Naive thymus-derived CD4-positive, alpha-beta T cell (primary cell): ENCODE results near the gene CEPT1. TPM values are rescaled to one million over a fixed set of nuclear protein-coding genes. Genes with fewer than 3 reads are reported as not detected.

Experiments used
- ATAC-seq: fragments of 150-1000 bp; cut with Tn5 transposase; 2 replicates; pipeline ENCODE4 v1.10.0; 2021; ENCODE audit warnings: mild to moderate bottlenecking, moderate library complexity
- CTCF ChIA-PET: fragments of 350-600 bp; sonication (Branson Sonifier 250); formaldehyde crosslinking; loops from one replicate; lab custom pipeline; 2021; ENCODE audit warnings: antibody characterized with exemption; lab: Charles Lee
- POLR2A ChIA-PET: fragments of 350-600 bp; sonication (Branson Sonifier 250); formaldehyde crosslinking; loops from one replicate; lab custom pipeline; 2021; ENCODE audit warnings: antibody characterized with exemption, inconsistent platforms; lab: Charles Lee
- DNase-seq, 9 donors: peaks; one replicate each; pipeline versions ENCODE4 v3.0.0 to v3.0.0-alpha.2; 2020 to 2022; ENCODE audit warnings: mixed read lengths in 1 of 9
- H3K27ac ChIP-seq: one replicate; pipeline ENCODE4 v1.7.0; 2013; ENCODE audit warnings: mild to moderate bottlenecking, low read depth, low read length, moderate library complexity
- H3K27me3 ChIP-seq, 2 donors: one replicate each; pipeline ENCODE4 v1.7.0; 2013; ENCODE audit warnings: low read length in 2 of 2, mild to moderate bottlenecking in 2 of 2, moderate library complexity in 2 of 2; ENCODE audit not compliant: control insufficient read depth in 2 of 2, insufficient read depth in 2 of 2
- H3K36me3 ChIP-seq, 3 experiments: 1 replicate in 2 of 3; 2 replicates in 1 of 3; pipeline ENCODE4 v1.7.0; 2013; ENCODE audit warnings: low read length in 3 of 3, mild to moderate bottlenecking in 3 of 3, moderate library complexity in 1 of 3; ENCODE audit not compliant: insufficient read depth in 3 of 3, control insufficient read depth in 2 of 3
- H3K4me1 ChIP-seq, 2 donors: one replicate each; pipeline ENCODE4 v1.7.0; 2013; ENCODE audit warnings: low read length in 2 of 2, mild to moderate bottlenecking in 2 of 2, moderate library complexity in 1 of 2; ENCODE audit not compliant: control insufficient read depth in 2 of 2, insufficient read depth in 2 of 2
- H3K4me3 ChIP-seq: 2 replicates; pipeline ENCODE4 v1.7.0; 2013; ENCODE audit warnings: mild to moderate bottlenecking, low read length
- H3K9me3 ChIP-seq, 3 experiments: 1 replicate in 2 of 3; 2 replicates in 1 of 3; pipeline ENCODE4 v1.7.0; 2013; ENCODE audit warnings: low read length in 3 of 3; ENCODE audit not compliant: control insufficient read depth in 2 of 3
- H3K27ac Mint-ChIP-seq, 9 donors: one replicate each; pipeline ENCODE4 v1.8.0; 2020 to 2022; ENCODE audit warnings: mixed read lengths in 9 of 9, mild to moderate bottlenecking in 8 of 9, moderate library complexity in 5 of 9, inconsistent platforms in 2 of 9
- H3K27me3 Mint-ChIP-seq, 5 donors: one replicate each; pipeline ENCODE4 v1.8.0; 2021 to 2022; ENCODE audit warnings: mixed read lengths in 5 of 5, mild to moderate bottlenecking in 1 of 5
- H3K36me3 Mint-ChIP-seq, 5 donors: one replicate each; pipeline ENCODE4 v1.8.0; 2020 to 2022; ENCODE audit warnings: mixed read lengths in 5 of 5, mild to moderate bottlenecking in 3 of 5, inconsistent platforms in 1 of 5
- H3K4me1 Mint-ChIP-seq, 7 donors: one replicate each; pipeline ENCODE4 v1.8.0; 2020 to 2022; ENCODE audit warnings: mixed read lengths in 7 of 7, mild to moderate bottlenecking in 3 of 7, inconsistent platforms in 1 of 7
- H3K4me3 Mint-ChIP-seq, 10 donors: one replicate each; pipeline ENCODE4 v1.8.0; 2020 to 2022; ENCODE audit warnings: mild to moderate bottlenecking in 10 of 10, mixed read lengths in 10 of 10, moderate library complexity in 6 of 10, inconsistent platforms in 2 of 10
- H3K9me3 Mint-ChIP-seq, 11 donors: one replicate each; pipeline ENCODE4 v1.8.0; 2020 to 2022; ENCODE audit warnings: mixed read lengths in 11 of 11, mild to moderate bottlenecking in 4 of 11, inconsistent platforms in 1 of 11, moderate library complexity in 1 of 11
- intact Hi-C, 2 donors: fragments of 100-400 bp; cut with micrococcal nuclease; formaldehyde crosslinking; loops; one replicate each; pipeline ENCODE4 v1.15.1; 2023
- polyA plus RNA-seq, 2 donors: library from polyadenylated mRNA; unstranded; fragments of 300-500 nt; fragmentation: Illumina TruSeq; gene quantifications; one replicate each; pipeline ENCODE4 v1.2.3, GENCODE V29; 2021
- total RNA-seq, 6 experiments: library from RNA in 5 of 6; stranded (reverse) in 5 of 6; gene quantifications; 1 replicate in 5 of 6; 2 replicates in 1 of 6; pipeline ENCODE4 v1.2.3 and lab custom pipeline; 2021 to 2026

The CEPT1 gene
- total and polyA plus RNA-seq, 7 experiments from 2014 or later, result 23.0 to 57.5 (median 39.7) TPM

DNA sequence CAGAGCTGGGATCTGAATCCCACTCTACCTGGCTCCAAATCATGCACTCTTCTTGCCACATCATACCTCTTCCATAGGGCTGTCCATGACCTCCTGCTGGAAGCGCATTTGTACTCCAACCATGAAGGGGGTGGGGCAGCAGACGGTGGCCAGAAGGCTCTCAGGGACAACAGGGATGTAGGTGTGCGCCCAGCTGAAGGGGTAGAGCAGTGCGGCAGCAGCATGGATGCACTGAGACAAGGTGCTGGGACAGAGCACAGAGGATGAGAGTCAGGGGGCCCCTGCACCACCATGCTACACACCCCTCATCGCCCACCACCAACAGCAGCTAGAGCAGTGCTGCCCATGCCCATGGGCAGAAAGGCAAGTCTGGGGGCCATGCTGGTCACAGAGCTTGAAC lies 52.1 kb downstream of the CEPT1 start:
- H3K4me3 Mint-ChIP-seq, result peak overlapping the region; percentile 39 to 100 (median 97)
- peaks cover 0 to 2% (median 0%) of the 10 kb centered on the region in 11 donors for H3K9me3 Mint-ChIP-seq
- H3K4me1 Mint-ChIP-seq, result peaks cover 82 to 99% (median 99%) of the 10 kb centered on the region in 7 donors
- ATAC-seq (no peak), DNase-seq (no peak)
- CTCF ChIA-PET, result interaction anchor here (0.5 to 15.0 kb wide), 6 partner anchors 8 to 161 kb away, joined by 3 to 341 read pairs (median 4); partner anchors contain the start of genes CHI3L2 and DENND2D
- Histone ChIP-seq H3K9me3 (no peaks in the 10 kb centered on the region), H3K27me3 (no peaks in the 10 kb centered on the region), H3K36me3 (peaks cover 46 to 92% (median 74%) of the 10 kb centered on the region in 3 experiments), H3K4me3 (no peak overlapping the region), H3K27ac (peak overlapping the region; percentile 90), H3K4me1 (peaks cover 82 to 99% of the 10 kb centered on the region in 2 donors)
- H3K27me3 Mint-ChIP-seq, result no peaks in the 10 kb centered on the region
- intact Hi-C loops, result loop anchor here in 1 of 2 donors (10.0 kb wide), 1 partner anchor 157 kb away; no protein-coding TSS in a partner anchor
- peaks cover 37 to 94% (median 89%) of the 10 kb centered on the region in 5 donors for H3K36me3 Mint-ChIP-seq
- peak overlapping the region; percentile 72 to 99 (median 96) for H3K27ac Mint-ChIP-seq
- POLR2A ChIA-PET, result interaction anchor here (0.6 to 26.6 kb wide), 9 partner anchors 4 to 491 kb away, joined by 3 to 1128 read pairs (median 5); partner anchors contain the start of genes CEPT1, CHI3L2, DENND2D and DRAM2

GRCh38 chr1:111192658-111193519 lies 52.9 kb downstream of the CEPT1 start:
- peak overlapping the region; percentile 90 for H3K27ac ChIP-seq
- Mint-ChIP-seq H3K4me3 (peak overlapping the region; percentile 70 to 100 (median 98)), H3K27me3 (no peaks in the 10 kb centered on the region), H3K27ac (peak overlapping the region; percentile 72 to 99 (median 96)), H3K36me3 (peaks cover 40 to 96% (median 93%) of the 10 kb centered on the region in 5 donors), H3K9me3 (peaks cover 0 to 2% (median 0%) of the 10 kb centered on the region in 11 donors), H3K4me1 (peaks cover 88 to 99% (median 97%) of the 10 kb centered on the region in 7 donors)
- peak; percentile 71 for ATAC-seq
- intact Hi-C loops, result loop anchor here in 1 of 2 donors (10.0 kb wide), 1 partner anchor 158 kb away; no protein-coding TSS in a partner anchor
- peaks cover 47 to 92% (median 69%) of the 10 kb centered on the region in 3 experiments for H3K36me3 ChIP-seq
- H3K4me1 ChIP-seq, result peaks cover 85 to 95% of the 10 kb centered on the region in 2 donors
- H3K4me3 ChIP-seq, result peak overlapping the region; percentile 19
- H3K27me3 ChIP-seq, result no peaks in the 10 kb centered on the region
- DNase-seq, result peak in 1 of 9 donors; percentile 48
- no peaks in the 10 kb centered on the region for H3K9me3 ChIP-seq
- ChIA-PET CTCF (interaction anchor here (1.0 to 15.0 kb wide), 2 partner anchors 28 to 141 kb away, joined by 3 to 341 read pairs; partner anchors contain the start of gene CHI3L2), POLR2A (interaction anchor here (0.6 to 26.6 kb wide), 9 partner anchors 4 to 490 kb away, joined by 3 to 1128 read pairs (median 5); partner anchors contain the start of genes CHI3L2 and DENND2D)

DNA sequence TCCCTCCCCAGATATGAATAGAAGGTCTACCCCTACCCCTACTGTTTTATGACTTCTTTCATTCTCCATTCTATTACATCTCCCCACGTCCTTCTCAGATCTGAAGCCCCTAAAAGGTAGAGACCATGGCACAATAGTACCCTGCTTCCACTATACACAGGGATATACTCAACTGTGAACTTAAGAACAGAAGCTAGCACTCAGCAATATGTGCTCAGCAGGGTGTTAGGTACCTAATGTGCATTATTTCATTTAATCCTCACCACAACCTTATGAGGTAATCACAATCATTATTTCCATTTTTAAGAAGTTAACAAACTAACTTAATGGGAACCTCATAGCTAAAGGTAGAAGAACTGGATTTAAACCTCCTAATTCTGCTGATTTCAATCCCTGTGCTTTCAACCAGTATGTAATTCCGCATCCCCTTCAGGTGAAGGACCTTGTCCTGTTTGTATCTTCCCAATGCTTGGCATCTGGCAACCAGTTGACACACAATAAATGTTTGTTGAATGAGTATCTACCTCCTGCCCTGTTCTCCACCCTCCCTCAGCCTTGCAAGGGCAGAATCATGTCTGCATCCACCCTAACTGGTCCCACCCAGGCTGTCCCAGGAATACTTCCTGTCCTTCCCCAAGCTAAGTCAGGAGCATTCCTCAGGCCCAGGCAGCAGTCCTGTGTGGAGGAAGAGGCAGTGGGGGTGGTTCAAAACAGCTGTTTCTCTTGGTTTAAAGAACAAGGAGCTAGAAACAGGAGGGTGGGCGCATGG lies 53.9 kb downstream of the CEPT1 start:
- H3K36me3 Mint-ChIP-seq, result peaks cover 36 to 96% (median 93%) of the 10 kb centered on the region in 5 donors
- Histone ChIP-seq H3K4me3 (peak overlapping the region; percentile 84), H3K4me1 (peaks cover 75 to 85% of the 10 kb centered on the region in 2 donors), H3K36me3 (peaks cover 43 to 92% (median 62%) of the 10 kb centered on the region in 3 experiments), H3K27me3 (no peaks in the 10 kb centered on the region), H3K27ac (peak overlapping the region; percentile 90), H3K9me3 (no peaks in the 10 kb centered on the region)
- H3K4me3 Mint-ChIP-seq, result peak overlapping the region; percentile 90 to 100 (median 99)
- ChIA-PET POLR2A (interaction anchor here (0.6 to 26.6 kb wide), 15 partner anchors 4 to 497 kb away, joined by 3 to 1128 read pairs (median 3); partner anchors contain the start of genes CHI3L2 and DENND2D), CTCF (interaction anchor here (1.0 to 15.0 kb wide), 2 partner anchors 27 to 163 kb away, joined by 3 to 341 read pairs; partner anchors contain the start of gene CHI3L2)
- intact Hi-C loops, result loop anchor here in 1 of 2 donors (1.0 to 10.0 kb wide), 2 partner anchors 8 to 159 kb away; no protein-coding TSS in a partner anchor
- H3K27ac Mint-ChIP-seq, result peak overlapping the region; percentile 76 to 99 (median 96)
- ATAC-seq (no peak), DNase-seq (no peak)
- peaks cover 0 to 2% (median 0%) of the 10 kb centered on the region in 11 donors for H3K9me3 Mint-ChIP-seq
- H3K4me1 Mint-ChIP-seq, result peaks cover 81 to 89% (median 87%) of the 10 kb centered on the region in 7 donors
- H3K27me3 Mint-ChIP-seq, result no peaks in the 10 kb centered on the region

DNA sequence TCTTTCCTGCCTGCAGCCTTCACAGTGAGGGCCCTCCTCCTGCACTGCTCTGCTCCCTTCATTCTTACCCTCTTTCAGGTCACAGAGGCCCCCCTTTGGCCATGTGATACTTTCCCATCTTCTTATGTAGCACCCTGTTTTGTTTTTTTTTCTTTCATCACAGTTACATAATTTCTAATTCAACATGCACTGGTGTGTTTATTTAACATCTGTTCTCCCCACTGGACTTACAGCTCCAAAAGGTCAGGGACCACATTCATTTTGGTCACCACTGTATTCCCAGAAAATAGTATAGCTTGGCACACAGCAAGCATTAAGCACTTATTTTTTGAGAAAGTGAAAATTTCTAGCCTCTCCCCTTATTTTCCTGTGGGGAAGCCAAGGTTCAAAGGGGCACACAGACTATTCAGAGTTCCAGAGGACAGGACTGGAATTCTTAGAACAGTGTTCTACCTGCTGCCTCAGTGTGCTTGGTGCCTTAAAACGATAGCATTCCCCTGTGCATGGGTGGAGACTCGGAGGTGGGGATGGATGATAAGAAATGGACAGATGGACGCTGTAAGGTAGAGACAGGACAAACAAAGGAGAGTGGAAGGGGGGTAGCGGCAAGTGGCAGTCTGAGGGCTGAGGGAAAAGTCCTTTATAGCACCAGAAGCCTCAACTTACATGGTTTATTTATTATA lies 55.1 kb downstream of the CEPT1 start:
- ChIA-PET CTCF (interaction anchor here (4.7 to 15.0 kb wide), 2 partner anchors 26 to 139 kb away, joined by 22 to 341 read pairs; partner anchors contain the start of gene CHI3L2), POLR2A (interaction anchor here (1.3 to 26.6 kb wide), 9 partner anchors 3 to 139 kb away, joined by 3 to 1128 read pairs (median 7); partner anchors contain the start of genes CHI3L2 and DENND2D)
- peaks cover 68 to 78% (median 74%) of the 10 kb centered on the region in 7 donors for H3K4me1 Mint-ChIP-seq
- H3K27me3 Mint-ChIP-seq, result no peaks in the 10 kb centered on the region
- H3K36me3 ChIP-seq, result peaks cover 39 to 96% (median 63%) of the 10 kb centered on the region in 3 experiments
- H3K36me3 Mint-ChIP-seq, result peaks cover 30 to 96% (median 89%) of the 10 kb centered on the region in 5 donors
- H3K9me3 ChIP-seq, result no peaks in the 10 kb centered on the region
- peak overlapping the region; percentile 84 for H3K4me3 ChIP-seq
- ATAC-seq (no peak), DNase-seq (no peak)
- H3K4me1 ChIP-seq, result peaks cover 72 to 74% of the 10 kb centered on the region in 2 donors
- intact Hi-C loops, result loop anchor here (5.0 to 10.0 kb wide), 2 partner anchors 53 to 160 kb away; partner anchors contain the start of genes CEPT1 (in 1 of the 2) and DRAM2 (in 1 of the 2)
- H3K9me3 Mint-ChIP-seq, result peaks cover 0 to 2% (median 0%) of the 10 kb centered on the region in 11 donors
- peak overlapping the region; percentile 90 to 100 (median 99) for H3K4me3 Mint-ChIP-seq
- H3K27me3 ChIP-seq, result no peaks in the 10 kb centered on the region
- H3K27ac ChIP-seq, result peak overlapping the region; percentile 90
- H3K27ac Mint-ChIP-seq, result peak overlapping the region; percentile 76 to 99 (median 96)

- Mint-ChIP-seq H3K27ac (peak overlapping the region; percentile 92 to 99 (median 96)), H3K4me1 (peaks cover 61 to 75% (median 68%) of the 10 kb centered on the region in 7 donors), H3K27me3 (no peaks in the 10 kb centered on the region), H3K9me3 (peaks cover 0 to 2% (median 0%) of the 10 kb centered on the region in 11 donors), H3K4me3 (peak overlapping the region; percentile 90 to 100 (median 99)), H3K36me3 (peaks cover 30 to 91% (median 83%) of the 10 kb centered on the region in 5 donors)
- ATAC-seq (no peak), DNase-seq (no peak)
- Histone ChIP-seq H3K36me3 (peaks cover 39 to 86% (median 56%) of the 10 kb centered on the region in 3 experiments), H3K4me1 (peaks cover 63 to 67% of the 10 kb centered on the region in 2 donors), H3K27ac (peak overlapping the region; percentile 90), H3K4me3 (peak overlapping the region; percentile 84), H3K27me3 (no peaks in the 10 kb centered on the region), H3K9me3 (no peaks in the 10 kb centered on the region)
- intact Hi-C loops, result loop anchor here (2.0 to 10.0 kb wide), 4 partner anchors 13 to 245 kb away; partner anchors contain the start of genes CEPT1 (in 1 of the 2) and DRAM2 (in 1 of the 2)
- ChIA-PET CTCF (interaction anchor here (0.7 to 15.0 kb wide), 4 partner anchors 25 to 205 kb away, joined by 3 to 341 read pairs (median 13); partner anchors contain the start of gene CHI3L2), POLR2A (interaction anchor here (0.6 to 26.6 kb wide), 13 partner anchors 2 to 138 kb away, joined by 3 to 1128 read pairs (median 5); partner anchors contain the start of genes CEPT1, CHI3L2, DENND2D and DRAM2)
Measured at GRCh38 chr1:111196213-111196612, 56.2 kb downstream of the CEPT1 start.
